NT2/D1 (cell line): ENCODE results near the gene CDKN1C.
A peak's percentile ranks its signal among the peaks of the same experiment; 100 is the strongest.

Experiments used
- DNase-seq: peaks from one replicate; pipeline ENCODE4 v3.0.0-alpha.2; 2011; ENCODE audit warnings: low read depth, low spot score
- H3K27me3 ChIP-seq: 2 replicates; pipeline ENCODE4 v1.6.0; 2011; ENCODE audit warnings: mild to moderate bottlenecking; ENCODE audit not compliant: insufficient read length, insufficient read depth
- H3K36me3 ChIP-seq: 2 replicates; pipeline ENCODE4 v1.6.1; 2011; ENCODE audit warnings: mild to moderate bottlenecking, low read length, mixed read lengths; ENCODE audit not compliant: insufficient read depth, insufficient read length
- H3K4me1 ChIP-seq: 2 replicates; pipeline ENCODE4 v1.5.1; 2011; ENCODE audit not compliant: insufficient read depth, insufficient read length
- H3K4me3 ChIP-seq: 2 replicates; pipeline ENCODE4 v1.5.1; 2011; ENCODE audit warnings: low read depth; ENCODE audit not compliant: insufficient read length
- H3K9ac ChIP-seq: 2 replicates; pipeline ENCODE4 v1.6.0; 2011; ENCODE audit warnings: low read depth; ENCODE audit not compliant: insufficient read length
- H3K9me3 ChIP-seq: 2 replicates; pipeline ENCODE4 v1.5.1; 2011; ENCODE audit warnings: mild to moderate bottlenecking, low read length; ENCODE audit not compliant: insufficient read depth
- SUZ12 ChIP-seq: IDR thresholded peaks from 2 replicates; pipeline ENCODE4 v1.6.1; 2011; ENCODE audit not compliant: insufficient read length, insufficient read depth; ENCODE audit errors: extremely low read depth
- YY1 ChIP-seq: IDR thresholded peaks from 2 replicates; pipeline ENCODE4 v1.6.1; 2011; ENCODE audit not compliant: insufficient read length, insufficient read depth
- ZNF274 ChIP-seq: IDR thresholded peaks from 2 replicates; pipeline ENCODE4 v1.6.1; 2011; ENCODE audit warnings: mild to moderate bottlenecking, low read depth, low read length

CDKN1C gene

DNA sequence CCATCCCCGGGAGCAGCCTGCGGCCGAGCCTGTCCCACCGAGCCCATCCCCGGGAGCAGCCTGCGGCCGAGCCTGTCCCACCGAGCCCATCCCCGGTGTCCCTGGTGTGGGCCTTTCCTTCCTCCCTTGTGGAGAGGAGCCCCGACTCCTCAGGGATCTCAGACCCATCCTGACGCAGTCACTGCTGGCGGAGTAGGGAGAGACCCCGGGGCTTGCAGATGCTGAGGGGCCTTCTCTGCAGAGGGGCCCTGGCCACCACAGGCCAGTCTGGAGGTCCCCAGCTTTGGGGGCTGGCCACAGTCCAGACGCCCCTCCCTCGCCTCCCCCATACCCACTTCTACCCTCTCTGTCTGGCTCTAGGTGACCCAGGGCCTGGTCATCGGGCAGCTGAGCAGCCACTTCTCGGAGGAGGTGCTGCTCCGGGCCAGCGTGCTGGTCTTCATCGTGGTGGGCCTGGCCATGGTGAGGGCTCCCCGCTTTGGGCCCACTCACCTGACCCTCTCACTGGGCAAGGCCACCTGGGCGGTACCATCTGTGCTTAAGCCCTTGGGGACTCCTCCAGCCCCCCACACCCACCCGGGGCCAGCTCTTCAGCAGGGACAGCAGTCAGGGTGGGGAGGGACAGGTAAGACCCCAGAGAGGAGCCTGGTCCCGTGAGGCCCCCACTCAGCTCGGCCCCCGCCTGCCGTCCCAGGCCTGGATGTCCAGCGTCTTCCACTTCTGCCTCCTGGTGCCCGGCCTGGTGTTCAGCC is 36.3 kb upstream of the CDKN1C start:
- Histone ChIP-seq H3K4me1 (peaks cover 10% of the 10 kb centered on the region), H3K9me3 (peaks cover 6% of the 10 kb centered on the region; the same call in 1 of the 2 replicates), H3K36me3 (peaks cover 21% of the 10 kb centered on the region), H3K4me3 (no peak overlapping the region), H3K9ac (no peak overlapping the region), H3K27me3 (no peaks in the 10 kb centered on the region)
- DNase-seq, result no peak
- TF ChIP-seq ZNF274 (no peak), YY1 (no peak), SUZ12 (no peak)

DNA sequence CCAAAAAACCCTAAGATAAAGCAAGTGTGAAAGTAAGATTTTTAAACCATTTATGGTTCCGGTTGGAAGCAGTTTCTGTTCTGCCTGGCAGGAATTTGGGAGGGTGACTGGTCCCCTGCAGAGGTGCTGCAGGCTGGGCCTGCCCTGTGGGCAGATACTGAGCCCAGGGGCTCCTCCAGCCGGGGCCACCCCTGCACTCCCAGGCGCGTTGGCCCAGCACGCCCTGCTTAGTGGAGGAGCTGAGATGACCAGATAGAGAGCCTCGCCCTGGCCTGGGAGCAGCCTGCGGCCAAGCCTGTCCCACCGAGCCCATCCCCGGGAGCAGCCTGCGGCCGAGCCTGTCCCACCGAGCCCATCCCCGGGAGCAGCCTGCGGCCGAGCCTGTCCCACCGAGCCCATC is 35.7 kb upstream of the CDKN1C start:
- peaks cover 5% of the 10 kb centered on the region for H3K4me1 ChIP-seq
- H3K9ac ChIP-seq, result no peak overlapping the region

DNA sequence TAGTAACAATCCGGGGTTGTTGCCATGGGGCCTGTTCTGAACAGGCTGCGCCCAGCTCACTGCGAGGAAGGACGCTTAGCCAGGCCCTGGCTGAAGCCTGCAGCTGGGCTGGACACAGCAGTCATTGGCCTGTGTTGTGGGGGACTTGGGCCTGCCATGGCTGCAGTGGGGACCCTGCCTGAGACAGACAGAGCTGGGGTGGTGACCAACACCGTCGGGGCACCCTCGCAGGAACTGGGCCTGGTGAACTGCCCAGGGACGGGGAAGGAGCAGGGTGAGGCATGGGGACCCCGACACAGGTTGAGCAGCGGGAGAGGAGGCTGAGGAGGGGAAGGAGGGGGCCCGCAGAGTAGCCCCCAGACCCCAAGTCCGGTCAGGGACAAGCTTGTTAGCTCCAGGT is 34.8 kb upstream of the CDKN1C start:
- TF ChIP-seq ZNF274 (no peak), YY1 (no peak), SUZ12 (no peak)
- no peak overlapping the region for H3K4me3 ChIP-seq
- DNase-seq, result no peak
- H3K9ac ChIP-seq, result peak overlapping the region; percentile 44
- no peaks in the 10 kb centered on the region for H3K27me3 ChIP-seq
- H3K9me3 ChIP-seq, result no peaks in the 10 kb centered on the region
- H3K4me1 ChIP-seq, result peaks cover 5% of the 10 kb centered on the region
- peaks cover 14% of the 10 kb centered on the region for H3K36me3 ChIP-seq

More for the DNA sequence above, 35.7 kb upstream of the CDKN1C start:
- Histone ChIP-seq H3K27me3 (no peaks in the 10 kb centered on the region), H3K36me3 (peaks cover 14% of the 10 kb centered on the region), H3K9me3 (no peaks in the 10 kb centered on the region), H3K4me3 (no peak overlapping the region)
- TF ChIP-seq SUZ12, result no peak
- no peak for DNase-seq

DNA sequence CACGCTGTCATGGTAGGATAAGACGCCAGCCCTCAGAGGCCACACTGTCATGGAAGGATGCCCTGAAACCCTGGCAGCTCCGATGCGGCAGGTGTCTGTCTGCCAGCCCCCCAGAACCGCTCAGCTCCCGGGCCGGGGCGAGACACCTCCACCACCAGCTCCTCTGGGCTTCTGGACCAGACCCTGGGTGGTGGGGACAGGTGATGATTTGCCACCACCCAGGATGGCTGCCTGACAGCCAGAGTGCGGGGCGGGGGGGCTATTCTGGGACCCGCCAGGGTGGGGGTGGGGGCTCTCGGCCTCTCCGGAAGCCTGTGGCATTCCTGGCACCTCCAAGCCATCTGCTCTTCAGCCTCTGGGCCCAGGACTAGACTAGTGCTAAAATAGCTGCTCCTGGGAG is 34.3 kb upstream of the CDKN1C start:
- TF ChIP-seq YY1, result no peak
- no peak for TF ChIP-seq ZNF274
- TF ChIP-seq SUZ12, result no peak
- H3K9ac ChIP-seq, result peak overlapping the region; percentile 44
- H3K27me3 ChIP-seq, result no peaks in the 10 kb centered on the region
- H3K4me3 ChIP-seq, result no peak overlapping the region
- no peak for DNase-seq
- H3K36me3 ChIP-seq, result peaks cover 9% of the 10 kb centered on the region
- peaks cover 3% of the 10 kb centered on the region for H3K4me1 ChIP-seq
- H3K9me3 ChIP-seq, result no peaks in the 10 kb centered on the region

DNA sequence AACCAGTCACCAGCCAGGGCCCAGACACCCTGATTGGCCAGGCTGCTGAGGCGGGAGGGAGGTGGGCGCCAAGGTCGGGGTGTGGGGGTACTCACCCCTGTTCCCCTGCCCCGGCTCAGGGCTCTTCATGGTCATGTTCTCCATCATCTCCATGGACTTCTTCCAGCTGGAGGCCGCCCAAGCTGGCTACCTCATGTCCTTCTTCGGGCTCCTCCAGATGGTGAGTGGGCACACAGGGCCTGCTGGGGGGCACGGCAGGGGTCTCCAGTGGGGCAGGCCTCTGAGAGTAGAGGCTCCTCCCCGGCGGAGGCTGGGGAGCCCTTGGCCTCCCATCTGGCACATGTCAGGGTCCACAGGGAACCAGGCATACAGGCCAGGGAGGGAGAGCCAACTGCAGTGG is 33.6 kb upstream of the CDKN1C start:
- TF ChIP-seq SUZ12 (no peak), YY1 (no peak), ZNF274 (no peak)
- DNase-seq, result no peak
- peaks cover 7% of the 10 kb centered on the region for H3K36me3 ChIP-seq
- H3K4me1 ChIP-seq, result peaks cover 5% of the 10 kb centered on the region
- no peak overlapping the region for H3K9ac ChIP-seq
- no peaks in the 10 kb centered on the region for H3K9me3 ChIP-seq
- H3K27me3 ChIP-seq, result no peaks in the 10 kb centered on the region
- no peak overlapping the region for H3K4me3 ChIP-seq

DNA sequence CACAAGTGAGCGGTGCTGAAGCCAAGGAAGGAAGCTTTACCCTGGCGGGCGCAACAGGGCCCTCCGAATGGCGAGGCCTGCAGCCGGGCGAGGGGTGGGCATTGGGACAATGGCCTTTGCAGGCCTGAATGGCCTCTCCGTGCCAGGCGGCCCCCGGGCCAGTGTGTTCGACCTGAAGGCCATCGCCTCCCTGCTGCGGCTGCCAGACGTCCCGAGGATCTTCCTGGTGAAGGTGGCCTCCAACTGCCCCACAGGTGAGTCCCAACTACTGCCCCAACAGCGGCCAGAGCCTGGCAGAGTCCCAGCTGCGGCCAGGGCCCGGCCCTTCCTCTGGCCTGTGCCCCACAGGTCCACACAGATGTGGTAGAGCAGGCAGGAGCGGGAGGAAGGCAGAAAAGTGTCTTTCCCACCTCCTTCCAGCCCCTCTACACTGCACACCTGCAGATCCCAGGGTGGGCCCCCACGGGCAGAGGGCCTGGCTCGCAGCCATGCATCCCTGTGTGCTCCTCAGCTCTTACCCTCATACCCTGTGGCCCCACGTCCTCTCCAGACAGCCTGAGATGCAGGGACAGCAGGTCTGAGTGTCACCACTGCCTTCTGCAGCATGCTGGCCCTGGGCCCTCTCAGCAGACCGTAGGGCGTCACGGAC is 32.4 kb upstream of the CDKN1C start:
- Histone ChIP-seq H3K9me3 (no peaks in the 10 kb centered on the region), H3K27me3 (no peaks in the 10 kb centered on the region), H3K4me3 (no peak overlapping the region), H3K9ac (no peak overlapping the region), H3K36me3 (no peaks in the 10 kb centered on the region), H3K4me1 (peaks cover 16% of the 10 kb centered on the region)
- DNase-seq, result no peak
- no peak for TF ChIP-seq YY1
- no peak for TF ChIP-seq SUZ12
- no peak for TF ChIP-seq ZNF274

DNA sequence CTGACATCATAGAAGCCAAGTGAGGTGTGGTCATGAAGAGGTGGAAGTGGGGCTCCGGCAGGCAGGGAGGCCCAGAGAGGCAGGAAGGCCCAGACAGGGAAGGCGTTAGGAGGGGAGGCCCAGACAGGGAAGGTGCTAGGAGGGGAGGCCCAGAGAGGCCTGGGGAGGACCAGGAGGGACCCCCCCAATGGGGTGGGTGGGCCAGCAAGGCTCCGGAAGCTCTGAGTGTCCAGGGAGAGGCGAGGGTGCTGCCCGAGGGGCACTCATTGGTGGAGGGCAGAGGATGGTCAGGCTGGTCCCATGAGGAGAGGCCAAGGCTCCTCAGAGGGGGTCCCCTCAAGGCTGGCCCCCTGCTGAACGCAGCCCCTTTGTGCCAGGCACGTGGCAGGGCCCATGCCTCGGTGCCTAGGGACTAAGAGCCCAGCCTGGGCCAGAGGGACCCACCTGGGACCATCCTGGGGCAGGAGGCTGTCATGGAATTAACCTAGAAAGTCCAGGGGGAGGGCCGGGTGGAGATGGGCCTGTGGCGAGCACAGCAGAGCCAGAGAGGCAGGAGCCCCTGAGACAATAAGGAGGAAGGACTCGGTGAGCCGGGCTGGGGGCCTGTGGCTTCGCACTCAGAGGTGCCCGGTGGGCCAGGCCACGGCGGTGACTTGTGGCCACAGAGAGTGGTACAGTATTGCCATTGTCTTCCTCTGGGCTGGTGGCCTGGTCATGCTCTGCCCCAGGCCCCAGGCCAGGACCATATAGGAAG is 31.5 kb upstream of the CDKN1C start:
- H3K4me3 ChIP-seq, result no peak overlapping the region
- H3K9ac ChIP-seq, result no peak overlapping the region
- no peaks in the 10 kb centered on the region for H3K36me3 ChIP-seq
- no peaks in the 10 kb centered on the region for H3K9me3 ChIP-seq
- H3K4me1 ChIP-seq, result peaks cover 23% of the 10 kb centered on the region
- TF ChIP-seq ZNF274 (no peak), SUZ12 (no peak), YY1 (no peak)
- H3K27me3 ChIP-seq, result no peaks in the 10 kb centered on the region
- DNase-seq, result no peak
